OCI-LY7 (cell line): ENCODE results near the gene GPR180. TPM values are rescaled to one million over a fixed set of nuclear protein-coding genes. Genes with fewer than 3 reads are reported as not detected.

Experiments
- BruUV-seq: library from RNA; stranded (reverse); fragments of 400-500 nt; replicated peaks from 2 replicates; lab custom pipeline; 2021; lab: Mats Ljungman, UMichigan
- CTCF ChIA-PET: fragments of 300-600 bp; sonication (Branson Sonifier 250); formaldehyde crosslinking; loops from one replicate; lab custom pipeline; 2022; ENCODE audit warnings: antibody characterized with exemption; ENCODE audit not compliant: unreplicated experiment; lab: Charles Lee
- POLR2A ChIA-PET: fragments of 300-600 bp; sonication (Branson Sonifier 250); formaldehyde crosslinking; loops from one replicate; lab custom pipeline; 2022; ENCODE audit warnings: antibody characterized with exemption; lab: Charles Lee
- DNase-seq: peaks from one replicate; pipeline ENCODE4 v3.0.0-alpha.2; 2015; ENCODE audit warnings: low spot score
- H2AFZ ChIP-seq: fragments of 200-600 bp; sonication (generic), shearing (Covaris generic); 2 replicates; pipeline ENCODE4 v1.6.1; 2014; ENCODE audit warnings: mild to moderate bottlenecking, antibody characterized with exemption, low read length, moderate library complexity
- H3K27ac ChIP-seq: fragments of 200-600 bp; sonication (generic); 2 replicates; pipeline ENCODE4 v1.5.1; 2014; ENCODE audit warnings: mixed run types, low read depth, mild to moderate bottlenecking, moderate library complexity, low read length, inconsistent platforms; ENCODE audit not compliant: poor library complexity, severe bottlenecking
- H3K36me3 ChIP-seq: fragments of 200-600 bp; sonication (generic); 2 replicates; pipeline ENCODE4 v1.6.1; 2014; ENCODE audit warnings: mild to moderate bottlenecking, antibody characterized with exemption, low read length, moderate library complexity, mixed read lengths; ENCODE audit not compliant: insufficient read depth
- H3K4me1 ChIP-seq: fragments of 200-600 bp; sonication (generic); 2 replicates; pipeline ENCODE4 v1.5.1; 2014; ENCODE audit warnings: mild to moderate bottlenecking, low read length; ENCODE audit not compliant: insufficient read depth, poor library complexity, severe bottlenecking
- H3K4me2 ChIP-seq: fragments of 200-600 bp; sonication (generic); 2 replicates; pipeline ENCODE4 v1.6.1; 2014; ENCODE audit warnings: mild to moderate bottlenecking, low read length
- H3K4me3 ChIP-seq: fragments of 200-600 bp; sonication (generic); 2 replicates; pipeline ENCODE4 v1.5.1; 2014; ENCODE audit warnings: mild to moderate bottlenecking, low read depth, low read length; ENCODE audit not compliant: poor library complexity, severe bottlenecking
- H3K79me2 ChIP-seq: fragments of 200-600 bp; sonication (generic); 2 replicates; pipeline ENCODE4 v1.6.1; 2016; ENCODE audit warnings: low read depth, mild to moderate bottlenecking, low read length, moderate library complexity, mixed read lengths; ENCODE audit not compliant: insufficient read depth
- H3K9me2 ChIP-seq: fragments of 200-600 bp; sonication (generic); 2 replicates; pipeline ENCODE4 v1.6.1; 2016; ENCODE audit warnings: mild to moderate bottlenecking, low read length, mixed read lengths; ENCODE audit not compliant: insufficient read depth
- H3K9me3 ChIP-seq: fragments of 200-600 bp; sonication (generic); 2 replicates; pipeline ENCODE4 v1.6.1; 2014; ENCODE audit warnings: mild to moderate bottlenecking, mixed run types, low read length, mixed read lengths
- H4K20me1 ChIP-seq: fragments of 200-600 bp; sonication (generic); 2 replicates; pipeline ENCODE4 v1.6.1; 2014; ENCODE audit warnings: mild to moderate bottlenecking, antibody characterized with exemption, low read length, moderate library complexity, mixed read lengths; ENCODE audit not compliant: insufficient read depth
- CTCF ChIP-seq: fragments of 200-600 bp; sonication (generic); conservative IDR thresholded peaks from 2 replicates; pipeline ENCODE4 v1.5.1; 2014; ENCODE audit warnings: mild to moderate bottlenecking, antibody characterized with exemption, low read length, moderate library complexity, mixed read lengths
- EZH2phosphoT487 ChIP-seq: fragments of 200-600 bp; sonication (generic); IDR thresholded peaks from 2 replicates; pipeline ENCODE4 v1.6.1; 2018; ENCODE audit warnings: low read depth, borderline replicate concordance, mild to moderate bottlenecking, mixed run types, antibody characterized with exemption, low read length, moderate library complexity, mixed read lengths
- intact Hi-C: fragments of 100-400 bp; cut with micrococcal nuclease; formaldehyde crosslinking; loops from one replicate; pipeline ENCODE4 v1.10.0; 2022; ENCODE audit not compliant: unreplicated experiment
- total RNA-seq, 2 experiments: library from RNA; depleted of rRNA in 1 of 2; stranded (reverse); fragments of >200 nt in 1 of 2; shearing (Covaris generic) in 1 of 2; gene quantifications; 2 replicates each; pipeline ENCODE4 v1.2.3, GENCODE V29; 2014 to 2022

The GPR180 gene
- total RNA-seq, 2 experiments from 2014 or later, result 3.9 to 4.1 TPM

- ChIA-PET CTCF (no interaction called here), POLR2A (interaction anchor here (0.6 kb wide), 1 partner anchor 69 kb away, joined by 4 read pairs; no protein-coding TSS in a partner anchor)
- no TSS peak for BruUV-seq
- Histone ChIP-seq H3K4me1 (peaks cover 1% of the 10 kb centered on the region), H4K20me1 (no peaks in the 10 kb centered on the region), H3K4me3 (no peak overlapping the region), H3K79me2 (no peaks in the 10 kb centered on the region), H3K4me2 (no peak overlapping the region), H3K9me2 (no peaks in the 10 kb centered on the region), H2AFZ (no peak overlapping the region), H3K36me3 (no peaks in the 10 kb centered on the region), H3K9me3 (no peaks in the 10 kb centered on the region), H3K27ac (no peak overlapping the region)
- DNase-seq, result no peak
- TF ChIP-seq CTCF (no peak), EZH2phosphoT487 (no peak)
- intact Hi-C loops, result no loop called here
These were observed 47.9 kb upstream of the GPR180 start for GRCh38 chr13:94553766-94554165.

GRCh38 chr13:94556041-94556440 is 45.6 kb upstream of the GPR180 start:
- Histone ChIP-seq H3K79me2 (no peaks in the 10 kb centered on the region), H3K4me2 (no peak overlapping the region), H2AFZ (no peak overlapping the region), H3K36me3 (no peaks in the 10 kb centered on the region), H3K9me2 (no peaks in the 10 kb centered on the region), H4K20me1 (no peaks in the 10 kb centered on the region), H3K9me3 (no peaks in the 10 kb centered on the region), H3K4me1 (no peaks in the 10 kb centered on the region), H3K4me3 (no peak overlapping the region), H3K27ac (no peak overlapping the region)
- POLR2A ChIA-PET, result interaction anchor here (0.7 kb wide), 1 partner anchor 111 kb away, joined by 3 read pairs; no protein-coding TSS in a partner anchor
- CTCF ChIA-PET, result no interaction called here
- TF ChIP-seq CTCF, result no peak
- no peak for TF ChIP-seq EZH2phosphoT487
- no peak for DNase-seq
- intact Hi-C loops, result no loop called here
- BruUV-seq, result no TSS peak

GRCh38 chr13:94556621-94557020 is 45.0 kb upstream of the GPR180 start:
- Histone ChIP-seq H3K4me1 (no peaks in the 10 kb centered on the region), H3K9me3 (no peaks in the 10 kb centered on the region), H3K79me2 (no peaks in the 10 kb centered on the region), H3K9me2 (no peaks in the 10 kb centered on the region), H3K27ac (no peak overlapping the region), H3K4me3 (no peak overlapping the region), H3K36me3 (no peaks in the 10 kb centered on the region), H3K4me2 (no peak overlapping the region), H2AFZ (no peak overlapping the region), H4K20me1 (no peaks in the 10 kb centered on the region)
- DNase-seq, result no peak
- intact Hi-C loops, result no loop called here
- CTCF ChIA-PET, result no interaction called here
- no peak for TF ChIP-seq EZH2phosphoT487
- no peak for TF ChIP-seq CTCF
- no TSS peak for BruUV-seq
- POLR2A ChIA-PET, result interaction anchor here (0.7 kb wide), 1 partner anchor 112 kb away, joined by 3 read pairs; no protein-coding TSS in a partner anchor
